Activated T-cell treated with anti-CD3 and anti-CD28 coated beads, Interleukin-2, amount 50 U/mL, for 4 hours (primary cell): ENCODE measurements around the gene CLEC4G. TPM values are rescaled to one million over a fixed set of nuclear protein-coding genes. Genes with fewer than 3 reads are reported as not detected.

Experiments used
- ATAC-seq, 2 donors: fragments of 200-7000 bp; cut with Tn5 transposase; one replicate each; pipeline ENCODE4 v1.10.0; 2021
- DNase-seq: peaks from one replicate; pipeline ENCODE4 v3.0.0-alpha.2; 2020
- H3K27me3 Mint-ChIP-seq: one replicate; pipeline ENCODE4 v1.8.0; 2021; ENCODE audit warnings: low read depth, mixed read lengths
- H3K36me3 Mint-ChIP-seq: one replicate; pipeline ENCODE4 v1.8.0; 2022; ENCODE audit warnings: mixed read lengths; ENCODE audit not compliant: insufficient read depth
- H3K4me1 Mint-ChIP-seq: one replicate; pipeline ENCODE4 v1.8.0; 2021; ENCODE audit warnings: low read depth, mixed read lengths
- H3K4me3 Mint-ChIP-seq: one replicate; pipeline ENCODE4 v1.8.0; 2021; ENCODE audit warnings: mild to moderate bottlenecking, moderate library complexity, mixed read lengths
- H3K9me3 Mint-ChIP-seq: one replicate; pipeline ENCODE4 v1.8.0; 2021; ENCODE audit warnings: mixed read lengths
- total RNA-seq, 3 donors: library from RNA; stranded (reverse); gene quantifications; one replicate each; pipeline ENCODE4 v1.2.1, GENCODE V29; 2021

CLEC4G gene
- total RNA-seq, 3 donors from 2014 or later, result not detected

DNA sequence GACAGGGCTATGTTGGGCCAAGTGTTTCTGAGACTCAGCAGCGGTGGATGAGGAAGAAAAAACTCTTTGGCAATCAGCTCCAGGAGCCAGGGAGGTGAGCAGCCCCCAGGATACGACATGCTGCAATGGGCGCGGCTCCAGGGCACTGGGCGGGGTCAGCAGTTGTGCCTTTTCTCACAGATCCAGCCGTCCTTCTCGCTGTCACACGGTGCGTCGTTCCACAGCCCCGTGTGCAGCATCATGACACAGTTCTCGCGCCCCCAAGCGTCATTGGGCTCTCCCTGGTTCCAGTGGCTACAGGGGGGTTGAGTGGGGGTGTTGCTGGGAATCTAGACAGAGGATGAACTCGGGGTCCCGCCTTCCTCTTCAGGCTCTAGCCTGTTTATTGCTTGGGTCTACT is 2.7 kb downstream of the CLEC4G start:
- no peaks in the 10 kb centered on the region for H3K36me3 Mint-ChIP-seq
- peaks cover 13% of the 10 kb centered on the region for H3K4me1 Mint-ChIP-seq
- DNase-seq (no peak), ATAC-seq (peak in 1 of 2 donors; percentile 49)
- peaks cover 47% of the 10 kb centered on the region for H3K27me3 Mint-ChIP-seq
- H3K9me3 Mint-ChIP-seq, result peaks cover 4% of the 10 kb centered on the region
- no peak overlapping the region for H3K4me3 Mint-ChIP-seq

DNA sequence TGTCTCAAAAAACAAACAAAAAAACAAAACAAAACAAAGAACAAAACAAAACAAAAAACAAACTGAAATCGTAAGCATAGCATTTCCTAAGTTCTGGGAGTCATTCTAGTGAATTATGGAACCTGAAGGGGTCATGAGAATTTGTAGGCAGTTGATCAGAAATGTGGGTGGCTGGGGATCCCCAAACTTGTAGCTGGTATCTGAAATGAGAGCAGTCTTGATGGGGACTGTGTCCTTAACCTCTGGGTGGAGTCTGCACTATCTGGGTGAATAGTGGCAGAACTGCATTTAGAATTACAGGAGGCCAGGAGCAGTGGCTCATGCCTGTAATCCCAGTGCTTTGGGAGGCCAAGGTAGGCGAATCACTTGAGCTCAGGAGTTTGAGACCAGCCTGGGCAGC is 6.1 kb downstream of the CLEC4G start:
- Mint-ChIP-seq H3K27me3 (peaks cover 34% of the 10 kb centered on the region), H3K4me3 (no peak overlapping the region), H3K36me3 (no peaks in the 10 kb centered on the region), H3K4me1 (peaks cover 12% of the 10 kb centered on the region), H3K9me3 (peaks cover 4% of the 10 kb centered on the region)
- ATAC-seq (no peak), DNase-seq (no peak)

DNA sequence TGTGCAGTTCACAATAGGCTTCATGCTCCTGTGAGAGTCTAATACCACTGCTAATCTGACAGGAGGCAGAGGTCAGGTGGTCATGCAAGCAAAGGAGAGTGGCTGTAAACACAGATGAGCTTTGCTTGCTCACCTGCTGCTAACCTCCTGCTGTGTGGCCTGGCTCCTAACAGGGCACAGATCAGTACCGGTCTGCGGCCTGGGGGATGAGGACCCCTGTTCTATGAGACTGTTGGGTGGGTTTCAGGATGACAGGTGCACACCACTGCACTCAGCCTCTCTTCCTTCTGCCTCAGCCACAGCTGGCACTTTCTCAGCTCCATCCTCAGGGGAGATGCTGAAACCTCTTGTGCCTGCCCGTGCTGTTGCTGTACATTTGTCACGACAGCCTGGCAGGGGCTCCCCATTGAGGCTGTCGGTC is 9.7 kb downstream of the CLEC4G start:
- H3K9me3 Mint-ChIP-seq, result peaks cover under 1% of the 10 kb centered on the region
- H3K36me3 Mint-ChIP-seq, result no peaks in the 10 kb centered on the region
- no peak for ATAC-seq
- DNase-seq, result no peak
- peaks cover 10% of the 10 kb centered on the region for H3K4me1 Mint-ChIP-seq
- peaks cover 2% of the 10 kb centered on the region for H3K27me3 Mint-ChIP-seq
- no peak overlapping the region for H3K4me3 Mint-ChIP-seq

DNA sequence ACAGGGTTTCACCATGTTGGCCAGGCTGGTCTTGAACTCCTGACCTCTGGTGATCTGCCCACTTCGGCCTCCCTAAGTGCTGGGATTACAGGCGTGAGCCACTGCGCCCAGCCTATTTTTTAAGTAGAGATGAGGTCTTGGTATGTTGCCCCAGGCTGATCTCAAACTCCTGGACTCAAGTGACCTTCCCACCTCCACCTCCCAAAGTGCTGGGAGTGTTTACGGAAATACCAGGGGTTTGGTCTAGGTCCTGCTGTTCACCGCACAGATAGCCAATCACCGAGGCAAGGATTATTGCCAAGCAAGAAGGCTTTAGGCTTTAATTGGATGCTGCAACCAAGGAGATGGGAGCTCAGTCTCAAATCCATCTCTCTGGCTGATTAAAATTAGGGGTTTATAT is 11.6 kb downstream of the CLEC4G start:
- no peaks in the 10 kb centered on the region for H3K36me3 Mint-ChIP-seq
- H3K4me1 Mint-ChIP-seq, result peaks cover 10% of the 10 kb centered on the region
- H3K9me3 Mint-ChIP-seq, result peaks cover 5% of the 10 kb centered on the region
- no peaks in the 10 kb centered on the region for H3K27me3 Mint-ChIP-seq
- DNase-seq (no peak), ATAC-seq (no peak)
- H3K4me3 Mint-ChIP-seq, result no peak overlapping the region

DNA sequence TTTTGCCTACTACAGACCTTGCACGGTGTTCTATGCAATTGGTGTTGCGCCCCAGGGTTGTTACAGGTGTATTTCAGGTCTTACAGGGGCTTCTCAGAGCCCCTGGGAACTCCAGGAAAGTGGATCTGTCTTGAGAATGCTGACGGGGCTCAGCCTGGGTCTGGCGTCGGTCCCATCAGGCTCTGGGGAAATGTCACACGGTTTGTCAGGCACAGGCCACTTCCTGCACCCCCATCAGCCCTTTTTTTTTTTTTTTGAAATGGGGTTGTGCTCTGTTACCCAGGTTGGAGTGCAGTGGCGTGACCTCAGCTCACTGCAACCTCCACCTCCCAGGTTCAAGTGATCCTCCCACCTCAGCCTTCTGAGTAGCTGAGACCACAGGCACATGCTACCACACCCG is 13.2 kb downstream of the CLEC4G start:
- H3K4me1 Mint-ChIP-seq, result peaks cover 16% of the 10 kb centered on the region
- no peak for DNase-seq
- ATAC-seq, result no peak
- peaks cover 5% of the 10 kb centered on the region for H3K9me3 Mint-ChIP-seq
- no peak overlapping the region for H3K4me3 Mint-ChIP-seq
- H3K36me3 Mint-ChIP-seq, result no peaks in the 10 kb centered on the region
- H3K27me3 Mint-ChIP-seq, result no peaks in the 10 kb centered on the region

DNA sequence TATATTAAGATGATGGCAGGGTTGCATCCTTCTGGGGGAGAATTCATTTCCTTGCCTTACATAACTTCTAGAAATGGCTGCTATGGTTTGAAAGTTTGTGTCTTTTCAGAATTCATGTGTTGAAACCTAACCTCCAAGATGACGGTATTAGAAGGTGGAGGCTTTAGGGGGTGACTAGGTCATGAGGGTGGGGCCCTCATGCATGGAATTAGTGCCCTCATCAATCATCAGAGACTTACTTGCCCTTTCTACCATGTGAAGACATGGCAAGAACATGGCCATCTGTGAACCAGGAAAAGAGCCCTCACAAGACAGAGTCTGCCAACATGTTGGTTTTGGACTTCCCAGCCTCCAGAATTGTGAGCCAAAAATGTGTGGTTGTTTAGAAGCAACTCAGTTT is 15.1 kb downstream of the CLEC4G start:
- H3K4me3 Mint-ChIP-seq, result no peak overlapping the region
- no peaks in the 10 kb centered on the region for H3K27me3 Mint-ChIP-seq

DNA sequence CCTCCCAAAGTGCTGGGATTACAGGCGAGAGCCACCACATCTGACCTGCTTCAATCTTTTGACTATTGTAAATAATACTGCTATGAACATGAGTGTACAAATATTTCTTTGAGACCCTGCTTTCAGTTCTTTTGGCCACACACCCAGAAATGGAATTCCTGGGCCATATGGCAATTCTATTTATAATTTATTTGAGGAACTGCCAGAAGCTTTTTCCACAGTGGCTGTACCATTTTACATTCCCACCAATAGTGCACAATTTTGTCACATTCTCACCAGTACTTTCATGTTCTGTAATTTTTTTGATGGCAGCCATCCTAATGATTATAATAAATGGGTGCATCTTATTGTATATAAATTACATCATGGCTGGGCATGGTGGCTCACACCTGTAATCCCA is 16.2 kb downstream of the CLEC4G start:
- peaks cover 5% of the 10 kb centered on the region for H3K9me3 Mint-ChIP-seq
- H3K4me3 Mint-ChIP-seq, result no peak overlapping the region
- no peaks in the 10 kb centered on the region for H3K36me3 Mint-ChIP-seq
- no peak for DNase-seq
- H3K4me1 Mint-ChIP-seq, result peaks cover 17% of the 10 kb centered on the region
- H3K27me3 Mint-ChIP-seq, result no peaks in the 10 kb centered on the region
- ATAC-seq, result no peak

More for the DNA sequence above, 15.1 kb downstream of the CLEC4G start:
- Mint-ChIP-seq H3K36me3 (no peaks in the 10 kb centered on the region), H3K4me1 (peaks cover 16% of the 10 kb centered on the region), H3K9me3 (peaks cover 5% of the 10 kb centered on the region)
- ATAC-seq, result no peak
- no peak for DNase-seq

DNA sequence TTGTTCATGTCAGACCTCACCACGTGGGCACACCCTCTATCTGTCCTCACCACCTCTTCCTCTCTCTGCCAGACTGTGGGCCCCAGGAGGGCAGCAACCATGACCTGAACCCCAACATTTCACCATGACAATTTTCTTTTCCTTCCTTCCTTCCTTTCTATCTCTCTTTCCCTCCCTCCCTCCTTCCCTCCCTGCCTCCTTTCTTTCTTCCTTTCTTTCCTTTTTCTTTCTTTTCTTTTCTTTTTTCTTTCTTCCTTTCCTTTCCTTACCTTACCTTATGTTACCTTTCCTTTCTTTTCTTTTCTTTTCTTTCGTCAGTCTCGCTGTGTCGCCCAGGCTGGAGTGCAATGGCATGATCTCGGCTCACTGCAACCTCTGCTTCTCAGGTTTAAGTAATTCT is 21.3 kb downstream of the CLEC4G start:
- Mint-ChIP-seq H3K4me1 (peaks cover 35% of the 10 kb centered on the region), H3K27me3 (no peaks in the 10 kb centered on the region), H3K36me3 (no peaks in the 10 kb centered on the region), H3K9me3 (no peaks in the 10 kb centered on the region), H3K4me3 (no peak overlapping the region)
- ATAC-seq, result no peak
- DNase-seq, result no peak

DNA sequence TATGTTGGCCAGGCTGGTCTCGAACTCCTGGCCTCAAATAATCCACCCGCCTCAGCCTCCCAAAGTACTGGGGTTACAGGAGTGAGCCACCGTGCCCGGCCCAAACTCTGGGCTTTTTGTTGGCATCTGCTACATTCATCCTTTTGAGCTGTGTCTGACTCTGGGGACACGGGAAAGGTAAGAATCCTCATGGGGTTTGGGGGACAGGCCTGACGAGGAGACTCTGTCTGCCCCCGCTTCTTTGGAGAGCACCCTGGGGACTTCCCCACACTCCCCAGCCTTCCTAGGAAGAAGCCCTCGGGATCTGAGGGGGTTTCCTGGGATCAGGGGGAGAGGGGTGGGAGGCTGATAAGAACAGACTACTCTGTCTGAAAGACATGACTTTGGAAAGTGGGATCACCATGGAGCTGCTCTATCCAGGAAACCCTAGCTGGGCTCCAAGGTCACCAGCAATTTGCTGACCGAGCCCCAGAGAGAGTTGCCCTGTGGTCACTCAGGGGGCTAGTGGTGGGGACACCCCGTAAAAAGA is 21.9 kb downstream of the CLEC4G start:
- no peaks in the 10 kb centered on the region for H3K36me3 Mint-ChIP-seq
- no peak overlapping the region for H3K4me3 Mint-ChIP-seq
- ATAC-seq (no peak), DNase-seq (no peak)
- H3K9me3 Mint-ChIP-seq, result no peaks in the 10 kb centered on the region
- no peaks in the 10 kb centered on the region for H3K27me3 Mint-ChIP-seq
- H3K4me1 Mint-ChIP-seq, result peaks cover 41% of the 10 kb centered on the region

DNA sequence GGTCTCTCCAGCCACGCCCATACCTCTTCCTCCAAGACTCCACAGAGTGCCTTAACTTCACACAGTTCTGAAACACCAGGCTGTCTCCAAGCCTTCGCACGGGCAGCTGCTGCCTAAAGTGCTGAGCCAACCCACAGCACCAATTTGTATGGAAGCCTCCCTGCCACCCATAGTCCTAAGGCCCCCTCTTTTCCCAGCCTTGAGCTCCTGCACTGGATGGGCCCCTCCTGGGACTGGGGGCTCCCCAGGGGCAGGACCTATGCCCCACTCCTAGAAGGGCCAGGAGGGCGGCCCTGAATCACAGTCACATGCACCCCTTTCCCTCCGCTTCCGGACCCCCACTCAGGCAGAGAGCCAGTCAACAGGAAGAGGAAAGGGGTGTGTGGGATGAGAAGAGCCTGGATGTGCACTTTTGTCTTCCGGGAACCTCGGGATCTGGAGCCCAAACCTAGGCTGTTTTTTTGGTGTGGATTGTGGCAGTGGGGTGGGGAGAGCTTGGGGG is 24.9 kb downstream of the CLEC4G start:
- no peaks in the 10 kb centered on the region for H3K9me3 Mint-ChIP-seq
- ATAC-seq (no peak), DNase-seq (no peak)
- H3K36me3 Mint-ChIP-seq, result no peaks in the 10 kb centered on the region
- H3K4me1 Mint-ChIP-seq, result peaks cover 58% of the 10 kb centered on the region
- H3K27me3 Mint-ChIP-seq, result no peaks in the 10 kb centered on the region
- H3K4me3 Mint-ChIP-seq, result peak overlapping the region; percentile 69

DNA sequence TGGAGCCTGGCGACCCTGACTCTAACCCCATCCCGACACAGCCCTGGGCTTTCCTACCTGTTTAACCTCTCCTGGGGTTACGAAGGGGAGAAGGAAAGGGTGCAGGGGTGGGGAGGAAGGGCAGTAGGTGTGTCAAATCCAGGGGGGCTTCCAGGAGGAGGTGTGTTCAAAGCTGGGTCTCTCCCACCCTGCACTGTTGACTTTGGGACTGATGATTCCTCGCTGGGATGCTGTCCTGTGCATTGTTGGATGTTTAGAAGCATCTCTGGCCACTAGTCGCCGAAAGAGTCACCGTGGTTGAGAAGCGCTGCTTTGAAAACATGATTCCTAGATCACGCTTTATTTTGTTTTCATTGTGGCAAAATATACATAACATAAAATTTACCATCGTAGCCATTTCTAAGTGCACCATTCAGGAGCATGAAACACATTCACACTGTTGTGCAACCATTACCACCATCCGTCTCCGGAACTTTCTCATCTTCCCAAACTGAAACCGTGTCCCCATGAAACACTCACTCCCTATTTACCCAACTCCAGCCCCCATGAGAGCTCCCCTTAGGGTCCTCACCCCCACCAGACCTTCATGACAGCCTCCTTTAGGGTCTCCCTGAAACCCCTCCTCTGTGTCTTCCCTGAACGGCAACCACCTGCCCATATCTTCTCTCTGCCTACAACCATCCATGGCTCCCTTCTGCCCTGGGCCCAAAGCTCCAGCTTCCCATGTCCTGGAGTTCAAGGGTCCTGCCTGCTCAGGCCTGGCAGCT is 25.5 kb downstream of the CLEC4G start:
- Mint-ChIP-seq H3K27me3 (no peaks in the 10 kb centered on the region), H3K4me3 (peak overlapping the region; percentile 69), H3K36me3 (no peaks in the 10 kb centered on the region), H3K9me3 (no peaks in the 10 kb centered on the region), H3K4me1 (peaks cover 58% of the 10 kb centered on the region)
- DNase-seq (no peak), ATAC-seq (no peak)

DNA sequence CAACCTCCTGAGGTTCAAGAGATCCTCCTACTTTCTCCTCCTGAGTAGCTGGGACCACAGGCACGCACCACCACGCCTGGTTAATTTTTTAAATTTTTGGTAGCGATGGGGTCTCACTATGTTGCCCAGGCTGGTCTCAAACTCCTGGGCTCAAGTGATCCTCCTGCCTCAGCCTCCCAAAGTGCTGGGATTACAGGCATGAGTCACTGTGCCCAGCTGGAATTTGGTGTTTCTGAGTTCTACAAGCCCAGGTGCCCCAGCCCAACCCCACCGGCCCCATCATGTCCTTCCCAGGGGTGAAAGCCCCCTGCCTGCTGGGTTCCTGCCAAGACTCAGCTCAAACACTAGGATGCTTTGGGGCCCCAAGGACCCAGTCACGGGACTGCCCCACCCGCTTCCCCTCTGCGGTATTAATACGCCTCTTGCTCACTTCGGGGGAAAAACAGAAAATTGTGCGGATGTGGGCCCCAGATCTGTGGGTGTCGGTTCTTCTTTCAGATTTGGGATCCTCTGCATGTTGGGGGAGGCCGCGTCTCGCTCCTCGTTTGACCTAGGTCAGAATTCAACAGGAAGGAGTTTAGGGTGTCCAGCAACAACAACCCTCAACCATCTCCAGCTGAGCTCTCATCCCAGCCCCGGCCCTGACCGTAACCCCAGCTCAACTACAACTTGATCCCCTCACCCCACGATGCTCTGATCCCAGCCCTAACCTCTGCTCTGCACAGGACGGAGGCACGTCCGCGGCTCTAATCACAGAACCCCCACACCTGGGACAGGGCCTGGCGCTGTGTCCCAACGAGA is 26.3 kb downstream of the CLEC4G start:
- ATAC-seq, result peak; percentile 92 to 94
- Mint-ChIP-seq H3K4me3 (peak overlapping the region; percentile 69), H3K36me3 (no peaks in the 10 kb centered on the region), H3K27me3 (no peaks in the 10 kb centered on the region), H3K9me3 (no peaks in the 10 kb centered on the region), H3K4me1 (peaks cover 56% of the 10 kb centered on the region)
- peak; percentile 64 for DNase-seq

DNA sequence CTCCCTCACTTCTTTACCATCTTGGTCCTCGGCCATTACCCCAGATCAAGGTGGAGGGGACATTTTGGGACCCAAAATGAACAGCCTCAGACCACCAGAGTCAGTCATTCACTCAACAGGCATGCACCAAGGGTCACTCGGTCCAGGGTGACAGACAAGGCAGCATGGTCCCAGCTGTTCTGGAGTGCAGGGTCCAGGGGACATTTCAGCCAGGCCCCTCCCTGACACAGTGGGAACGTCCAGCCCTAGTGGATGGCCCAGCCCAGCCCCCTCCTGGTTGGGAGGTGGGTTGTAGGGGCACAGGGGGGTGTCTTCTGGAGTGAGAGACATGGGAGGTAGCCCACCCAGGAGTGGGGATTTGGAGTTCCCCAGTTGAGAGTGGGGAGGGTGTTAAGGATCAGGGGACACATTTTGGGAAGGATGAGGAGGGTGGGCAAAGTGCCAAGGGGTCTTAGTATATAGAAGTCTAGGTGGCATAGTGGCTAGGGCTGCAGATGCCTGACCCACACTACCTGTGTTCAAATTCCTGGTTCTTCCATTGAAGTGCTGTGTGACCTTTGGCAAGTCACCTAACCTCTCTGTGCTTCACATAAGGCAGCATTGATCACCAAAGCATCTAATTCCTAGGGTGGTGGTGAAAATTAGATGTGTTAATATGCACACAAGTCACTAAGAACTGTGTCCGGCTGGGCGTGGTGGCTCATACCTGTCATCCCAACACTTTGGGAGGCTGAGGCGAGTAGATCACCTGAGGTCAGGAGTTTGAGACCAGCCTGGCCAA is 27.4 kb downstream of the CLEC4G start:
- H3K4me3 Mint-ChIP-seq, result no peak overlapping the region
- no peaks in the 10 kb centered on the region for H3K9me3 Mint-ChIP-seq
- DNase-seq (no peak), ATAC-seq (no peak)
- no peaks in the 10 kb centered on the region for H3K36me3 Mint-ChIP-seq
- H3K4me1 Mint-ChIP-seq, result peaks cover 60% of the 10 kb centered on the region
- H3K27me3 Mint-ChIP-seq, result peaks cover 3% of the 10 kb centered on the region

DNA sequence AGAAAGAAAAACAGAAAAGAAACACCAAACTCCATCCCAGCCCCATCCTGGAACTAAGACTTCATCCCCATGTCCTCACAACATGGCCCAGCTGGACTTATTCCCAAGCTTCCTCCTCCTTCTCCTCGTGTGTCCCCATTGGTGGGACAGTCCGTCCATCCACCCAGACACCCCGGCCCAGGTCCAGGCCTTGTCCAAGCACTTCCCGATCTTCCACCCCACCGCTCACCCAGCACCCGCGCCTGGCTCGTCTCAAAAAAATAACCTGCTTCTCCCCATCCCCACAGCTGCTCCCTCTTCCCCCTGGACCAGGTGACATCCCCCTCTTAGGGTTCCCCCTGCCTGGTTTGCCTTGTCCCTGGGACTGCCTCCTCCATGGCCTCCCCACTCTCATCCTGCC is 28.6 kb downstream of the CLEC4G start:
- no peaks in the 10 kb centered on the region for H3K9me3 Mint-ChIP-seq
- DNase-seq (no peak), ATAC-seq (no peak)
- H3K27me3 Mint-ChIP-seq, result peaks cover 7% of the 10 kb centered on the region
- H3K4me1 Mint-ChIP-seq, result peaks cover 62% of the 10 kb centered on the region
- no peaks in the 10 kb centered on the region for H3K36me3 Mint-ChIP-seq
- H3K4me3 Mint-ChIP-seq, result no peak overlapping the region
